ENCODE data around the gene ADGRF4. TPM values are rescaled to one million over a fixed set of nuclear protein-coding genes. Genes with fewer than 3 reads are reported as not detected.

Gene ADGRF4
- total and polyA plus RNA-seq, 9 of the 15 experiments (the other 6 are each of a cell fraction or from before 2014, with no cell fraction given): not detected

- TF ChIP-seq RAD21 (CRISPR knock-in tag; conservative IDR thresholded peaks at IDR 0.05 in 1 of 2, IDR thresholded peaks at IDR 0.05 in 1 of 2) (no peak), ZKSCAN3 (CRISPR knock-in tag; IDR thresholded peaks at IDR 0.05) (no peak), ZNF76 (CRISPR knock-in tag; IDR thresholded peaks at IDR 0.05; ENCODE audit: borderline replicate concordance) (no peak), RBM15 (IDR thresholded peaks at IDR 0.05; ENCODE audit: insufficient read depth, low read length) (no peak), HMG20A (CRISPR knock-in tag; conservative IDR thresholded peaks at IDR 0.05) (no peak), ZBTB1 (CRISPR knock-in tag; IDR thresholded peaks at IDR 0.05; ENCODE audit: borderline replicate concordance, low read depth) (no peak), AFF4 (CRISPR knock-in tag; IDR thresholded peaks at IDR 0.05) (no peak), ERF (CRISPR knock-in tag; IDR thresholded peaks at IDR 0.05) (no peak), SOX6 (IDR thresholded peaks at IDR 0.05) (no peak)
Measured at GRCh38 chr6:47718571-47718970, 20.2 kb downstream of the ADGRF4 start (continued).

All from K562 (cell line).